ENCODE results near the gene NAMPT.
A peak's percentile ranks its signal among the peaks of the same experiment; 100 is the strongest.

NAMPT gene

DNA sequence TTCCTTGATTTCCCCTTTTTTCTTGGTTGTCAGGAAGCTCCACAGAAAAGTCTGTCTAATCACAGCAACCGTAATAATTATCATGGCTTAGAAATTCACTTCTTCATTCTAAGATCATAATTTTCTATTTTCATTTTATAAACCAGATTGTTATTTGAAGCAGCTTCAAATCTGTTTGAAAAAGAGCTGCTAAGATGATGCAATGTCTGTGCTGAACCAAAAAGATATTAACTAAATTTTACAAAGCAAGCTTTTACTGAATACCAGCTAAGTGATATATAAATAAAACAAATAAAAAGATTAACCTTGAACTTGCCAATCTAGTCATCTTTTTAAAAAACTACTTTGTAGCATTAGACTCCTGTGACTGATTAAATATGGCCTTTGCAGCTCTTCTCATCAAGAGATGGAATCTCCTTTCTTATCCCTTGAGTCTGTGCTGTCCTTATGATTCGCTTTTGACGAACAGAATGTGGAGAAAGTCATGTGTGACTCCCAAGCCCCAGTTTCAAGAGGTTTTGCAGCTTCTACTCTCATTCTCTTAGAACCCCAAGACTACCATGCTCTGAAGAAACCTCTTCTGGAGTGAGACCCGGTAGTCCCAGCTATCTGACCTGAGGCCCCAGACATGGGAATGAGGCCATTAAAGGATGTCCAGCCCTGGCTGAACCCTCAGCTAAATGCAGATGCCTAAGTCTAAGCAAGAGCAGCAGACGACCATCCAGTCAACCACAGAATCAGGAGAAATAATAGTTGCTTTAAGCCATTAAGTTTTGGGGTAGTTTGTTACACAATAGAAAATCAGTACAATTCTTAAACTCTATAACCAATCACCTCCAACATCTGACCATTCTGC, 14.4 kb downstream of the NAMPT start:
- DNase-seq, result no peak

DNA sequence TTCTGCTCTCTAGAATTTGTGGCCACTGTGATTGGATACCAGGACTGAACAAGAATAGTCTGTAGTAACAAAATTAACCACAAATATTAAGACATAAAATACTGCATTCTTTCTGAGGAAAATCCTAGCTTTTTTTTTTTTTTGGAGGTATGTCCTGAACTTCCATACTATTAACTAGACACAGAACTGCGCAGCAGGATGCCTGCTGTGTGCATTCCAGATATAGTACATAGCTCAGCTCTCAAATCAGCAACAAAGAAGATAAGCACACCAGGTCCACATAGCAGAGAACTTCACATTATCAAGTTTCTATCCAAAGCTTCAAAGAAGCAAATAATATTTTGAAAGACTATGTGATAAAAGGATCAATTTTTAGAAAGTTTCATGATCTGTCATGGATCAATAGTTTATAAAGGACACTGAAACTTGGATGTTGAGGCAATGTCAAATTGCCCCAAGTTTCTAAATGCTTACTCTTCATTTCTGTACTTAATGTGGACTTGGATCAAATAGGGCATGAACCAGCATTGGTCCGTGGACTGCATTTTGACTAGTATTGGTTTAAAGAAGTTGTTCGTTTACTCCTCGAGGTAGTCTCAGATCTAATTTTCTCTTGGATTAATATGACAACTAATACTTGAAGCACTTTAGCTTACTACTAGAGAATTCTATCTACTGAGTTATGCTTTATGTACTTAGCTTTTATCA, 15.4 kb downstream of the NAMPT start:
- no peak for DNase-seq

DNA sequence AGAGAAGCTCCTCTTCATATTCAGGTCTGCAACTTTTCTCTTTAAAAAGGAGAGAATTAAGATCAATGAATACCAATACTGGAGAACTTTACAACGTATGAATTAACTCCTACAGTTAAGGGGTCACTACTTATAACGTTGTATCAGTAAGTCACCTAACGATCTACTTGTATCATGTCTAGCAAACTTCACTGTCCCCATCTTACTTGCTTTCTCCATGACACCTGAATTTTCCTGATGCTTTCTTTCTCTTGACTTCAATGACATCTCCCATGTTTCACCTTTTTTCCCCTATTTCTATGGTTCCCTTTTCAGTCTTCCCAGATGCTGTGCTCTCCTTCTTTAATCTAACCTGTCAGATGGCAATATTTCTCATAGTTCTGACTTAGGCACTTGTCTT, 19.6 kb downstream of the NAMPT start:
- DNase-seq, result no peak

DNA sequence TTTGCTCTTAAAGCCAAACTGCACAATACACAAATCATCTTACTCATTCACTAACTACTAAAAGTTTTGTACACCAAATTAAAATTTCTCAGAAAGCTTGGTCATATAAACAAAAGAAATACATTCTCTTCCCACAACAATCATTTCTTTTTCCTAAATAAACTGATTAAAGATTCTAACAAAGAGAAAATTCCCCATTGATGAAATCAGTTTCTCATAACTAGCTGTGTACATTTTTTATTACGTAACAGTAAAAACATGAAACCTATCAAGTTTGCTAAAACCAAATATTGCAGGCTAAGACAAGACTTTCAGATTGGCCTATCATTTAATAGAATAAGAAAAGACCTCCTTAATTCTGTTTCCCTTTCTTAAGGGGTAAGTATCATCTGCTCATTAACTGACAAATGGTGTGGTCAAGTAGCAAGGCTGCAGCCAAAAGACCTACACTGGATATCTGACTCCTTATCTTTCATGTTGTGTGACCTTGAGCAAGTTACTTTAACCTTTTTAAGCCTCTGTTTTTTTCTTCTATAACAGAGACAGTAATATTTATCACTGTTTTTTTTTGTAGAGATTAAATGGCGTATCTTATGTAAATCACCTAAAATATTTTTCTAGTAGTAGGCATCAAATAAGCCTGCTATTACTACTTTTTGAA, 22.4 kb downstream of the NAMPT start:
- no peak for DNase-seq

DNA sequence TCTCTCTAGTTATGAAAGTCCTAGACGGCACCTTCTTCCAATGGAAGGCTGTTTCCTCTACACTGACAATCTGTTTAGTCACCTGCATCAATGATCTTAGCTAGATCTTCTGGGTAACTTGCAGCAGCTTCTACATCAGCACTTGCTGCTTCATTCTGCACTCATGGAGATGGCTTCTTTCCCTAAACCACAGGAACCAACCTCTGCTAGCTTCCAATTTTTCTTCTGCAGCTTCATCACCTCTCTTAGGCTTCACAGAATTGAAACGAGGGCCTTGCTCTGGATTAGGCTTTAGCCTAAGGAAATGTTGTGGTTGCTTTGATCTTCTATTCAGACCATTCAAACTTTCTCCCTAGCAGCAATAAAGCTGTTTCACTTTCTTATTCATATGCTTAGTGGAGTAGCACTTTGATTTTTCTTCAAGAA, 24.6 kb downstream of the NAMPT start:
- DNase-seq, result no peak

DNA sequence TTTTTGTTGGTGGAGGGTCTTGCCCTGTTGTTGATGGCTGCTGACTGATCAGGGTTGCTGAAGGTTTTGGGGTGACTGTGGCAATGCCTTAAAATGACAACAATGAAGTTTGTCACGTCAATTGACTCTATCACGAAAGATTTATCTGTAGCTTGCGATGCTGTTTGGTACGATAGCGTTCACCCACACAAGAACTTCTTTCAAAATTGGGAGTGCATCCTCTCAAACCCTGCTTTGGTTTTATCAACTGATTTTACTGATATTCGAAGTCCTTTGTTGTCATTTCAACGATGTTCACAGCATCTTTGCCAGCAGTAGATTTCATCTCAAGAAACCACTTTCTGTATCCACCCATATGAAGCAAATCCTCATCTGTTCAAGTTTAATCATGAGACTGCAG, 26.0 kb downstream of the NAMPT start:
- DNase-seq, result no peak

DNA sequence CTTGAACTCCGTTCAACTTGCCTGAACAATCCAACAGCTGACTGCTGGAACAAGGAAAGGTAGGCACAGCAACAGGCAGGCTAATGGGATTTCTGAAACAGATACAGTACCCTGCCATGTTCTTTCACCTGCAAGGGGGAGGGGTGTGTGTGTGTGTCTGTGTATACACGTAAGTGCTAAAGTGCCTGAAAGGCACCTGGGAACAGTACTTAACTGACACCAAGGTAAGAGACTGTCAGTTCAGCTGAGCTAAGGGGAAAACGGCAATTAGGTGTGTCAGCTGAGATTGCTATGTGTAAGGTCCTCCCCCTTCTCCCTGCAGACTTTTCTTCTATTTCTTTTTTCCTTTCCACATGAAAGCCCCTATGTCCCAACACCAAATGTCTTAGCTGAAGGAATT, 27.0 kb downstream of the NAMPT start:
- peak; percentile 10 for DNase-seq

DNA sequence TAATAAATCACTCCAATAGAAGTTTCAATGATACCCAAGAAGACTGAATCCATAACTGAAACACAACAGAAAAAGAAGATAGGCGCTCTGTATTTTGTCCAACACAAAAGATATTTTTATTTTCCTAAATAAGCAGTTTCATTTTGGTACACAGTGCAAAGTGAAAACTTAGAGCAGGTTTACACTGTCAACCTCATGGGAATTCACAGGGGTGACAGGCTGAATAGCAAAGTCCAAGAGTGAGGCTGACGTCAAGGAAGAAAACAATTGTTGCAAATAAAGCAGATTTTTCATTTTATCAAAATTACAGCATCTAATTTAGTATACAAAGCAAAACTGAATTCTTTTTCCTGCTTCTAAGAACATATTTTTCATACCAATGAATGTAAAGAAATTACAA, 28.6 kb downstream of the NAMPT start:
- DNase-seq, result no peak

DNA sequence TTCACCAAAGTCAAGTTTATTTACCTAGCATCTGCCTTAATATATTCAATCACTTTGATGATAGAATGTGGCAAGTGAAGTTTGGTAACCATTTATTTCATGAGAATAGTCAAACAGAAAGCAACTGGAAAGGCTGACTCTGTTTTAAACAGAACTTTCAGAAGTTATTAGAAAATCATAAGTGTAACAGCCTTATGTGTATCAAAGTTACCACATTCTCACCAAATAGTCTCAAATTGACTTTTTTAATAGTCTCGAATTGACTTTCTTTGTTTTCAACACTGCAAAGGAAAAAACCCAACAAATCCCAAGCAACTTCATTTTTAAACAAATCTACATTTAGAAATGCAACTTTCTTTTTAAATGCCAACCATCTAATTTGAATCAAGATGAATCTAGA, 29.5 kb downstream of the NAMPT start:
- DNase-seq, result no peak

DNA sequence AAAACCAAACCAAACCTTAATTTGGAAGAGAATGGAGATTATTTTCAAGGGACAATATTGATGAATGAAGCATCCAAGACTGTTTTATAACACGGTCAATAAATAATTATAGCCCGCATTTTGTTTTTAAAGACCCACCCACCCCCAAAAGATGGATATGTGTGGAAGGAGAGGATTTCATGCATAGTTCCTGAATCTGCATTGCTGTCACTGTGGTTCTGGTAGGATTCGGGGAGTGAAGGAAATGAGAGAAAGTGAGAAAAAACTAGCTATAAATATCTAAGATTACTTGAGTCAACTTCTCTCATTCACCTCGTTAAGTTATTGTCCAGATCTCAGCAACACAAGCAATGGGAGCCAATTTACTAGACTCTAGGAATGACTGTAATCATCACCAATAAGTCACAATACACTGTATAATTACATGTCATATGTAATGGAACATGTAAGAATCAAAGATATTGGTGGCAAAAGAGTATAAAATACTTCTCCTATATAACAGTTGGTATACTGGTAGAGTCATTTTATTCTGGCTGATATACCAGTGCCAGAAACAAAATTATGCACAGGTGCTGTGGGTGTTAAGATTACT, 30.2 kb downstream of the NAMPT start:
- DNase-seq, result no peak

DNA sequence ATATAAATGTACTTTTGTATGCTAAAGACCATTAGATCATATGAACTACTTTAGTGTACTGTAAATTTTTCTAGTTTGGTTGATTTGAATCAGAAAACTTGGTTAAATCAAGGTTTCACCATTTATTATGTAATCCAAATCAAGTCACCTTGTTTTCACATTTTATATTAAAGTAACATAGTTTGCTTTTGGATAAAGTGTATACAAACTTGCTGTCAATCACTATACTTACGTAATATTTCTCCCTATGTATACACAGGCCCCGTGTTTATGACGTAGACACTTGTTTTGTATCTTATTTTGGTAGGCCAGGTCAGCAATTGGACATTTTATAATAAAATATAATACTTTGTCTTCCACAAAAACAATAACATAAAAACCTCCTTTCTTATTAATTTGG, 32.2 kb downstream of the NAMPT start:
- no peak for DNase-seq

DNA sequence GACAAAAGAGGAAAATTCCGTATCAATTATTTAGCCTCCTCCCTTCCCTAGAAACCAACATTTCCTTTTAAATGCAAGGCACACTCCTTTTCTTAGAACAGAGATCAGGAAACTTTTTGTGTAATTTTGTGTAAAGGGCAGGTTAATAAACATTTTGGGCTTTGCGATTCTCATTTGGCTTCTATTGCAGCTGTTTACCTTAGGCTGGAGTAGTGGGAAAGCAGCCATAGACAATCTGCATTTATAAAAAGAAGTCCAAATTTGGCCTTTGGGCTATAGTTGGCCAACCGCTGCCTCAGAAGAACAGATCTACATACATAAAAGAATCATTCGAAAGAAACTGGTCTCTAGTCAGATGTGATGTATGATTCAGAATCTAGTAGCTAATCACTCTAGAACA, 35.3 kb downstream of the NAMPT start:
- DNase-seq, result no peak

DNA sequence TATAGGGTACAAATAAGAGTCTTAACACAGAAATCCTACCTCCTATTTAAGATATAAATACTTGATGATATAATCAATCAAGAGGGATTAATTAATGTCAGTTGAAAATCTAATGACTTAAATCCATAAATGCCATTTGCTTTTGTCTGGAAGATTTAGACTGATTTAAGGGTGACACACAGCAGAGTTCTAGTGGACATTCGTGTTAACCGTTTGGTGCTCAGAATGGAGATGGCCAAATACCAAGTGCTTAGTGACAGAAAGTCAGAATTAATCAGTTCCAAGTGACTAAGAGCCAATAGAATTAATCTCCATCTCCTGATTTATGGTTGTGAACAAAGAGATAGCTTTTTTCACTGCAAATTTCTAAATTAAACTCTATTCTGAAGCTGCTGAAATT, 36.2 kb downstream of the NAMPT start:
- no peak for DNase-seq

DNA sequence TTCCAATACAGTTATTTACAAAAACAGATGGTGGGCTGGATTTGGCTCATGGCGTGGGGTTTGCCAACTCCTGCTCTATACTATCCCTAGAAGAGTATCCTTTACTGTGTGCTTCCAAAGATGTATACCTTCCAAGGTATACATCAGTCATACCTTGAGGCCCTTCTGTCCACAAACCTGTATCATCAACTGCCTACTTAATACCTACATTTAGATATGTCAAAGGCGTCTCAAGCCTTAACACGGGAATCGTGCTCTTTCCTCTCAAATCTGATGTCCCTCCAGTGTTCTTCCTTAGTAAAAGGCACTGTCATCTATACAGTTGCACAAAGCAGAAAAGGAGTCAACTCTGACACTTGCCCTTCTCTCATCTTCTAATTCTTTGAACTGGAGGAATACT, 36.9 kb downstream of the NAMPT start:
- no peak for DNase-seq

DNA sequence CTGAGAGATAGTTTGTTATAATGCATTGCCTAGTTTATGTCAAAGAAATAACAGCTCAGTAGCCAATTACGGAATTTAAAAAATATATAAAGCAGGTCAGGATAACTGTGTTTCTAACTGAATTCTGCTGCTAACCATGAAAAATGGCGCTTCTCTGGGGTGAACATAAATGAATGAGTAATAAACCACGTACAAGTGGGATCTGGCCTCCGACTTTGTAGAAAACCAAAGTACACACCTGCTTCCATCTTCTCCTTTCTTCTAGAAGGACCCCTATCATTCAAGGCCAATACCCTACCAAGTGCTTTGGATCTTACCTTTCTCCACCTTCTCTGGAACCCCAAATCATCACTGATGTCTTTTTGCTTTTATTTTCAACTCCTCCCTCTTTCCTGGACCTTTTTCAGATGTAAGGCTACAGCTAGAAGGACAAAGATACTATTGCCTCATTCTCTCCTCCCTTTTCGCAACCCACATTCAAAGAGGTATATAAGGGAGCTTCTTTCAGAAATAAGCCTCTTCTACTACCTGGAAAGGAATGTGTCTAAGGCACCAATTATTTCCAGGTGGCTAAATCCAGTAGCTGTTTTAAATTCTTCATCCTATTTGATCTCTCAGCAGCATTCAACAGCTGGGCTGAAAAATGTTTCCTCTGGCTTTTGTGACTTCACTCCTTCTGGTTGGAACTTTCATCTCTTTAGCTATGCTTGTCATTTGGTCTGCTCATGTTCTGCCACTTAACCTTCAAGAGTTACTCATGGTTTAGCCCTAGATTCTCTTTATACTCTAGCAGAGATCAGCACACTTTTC, 37.7 kb downstream of the NAMPT start:
- no peak for DNase-seq

DNA sequence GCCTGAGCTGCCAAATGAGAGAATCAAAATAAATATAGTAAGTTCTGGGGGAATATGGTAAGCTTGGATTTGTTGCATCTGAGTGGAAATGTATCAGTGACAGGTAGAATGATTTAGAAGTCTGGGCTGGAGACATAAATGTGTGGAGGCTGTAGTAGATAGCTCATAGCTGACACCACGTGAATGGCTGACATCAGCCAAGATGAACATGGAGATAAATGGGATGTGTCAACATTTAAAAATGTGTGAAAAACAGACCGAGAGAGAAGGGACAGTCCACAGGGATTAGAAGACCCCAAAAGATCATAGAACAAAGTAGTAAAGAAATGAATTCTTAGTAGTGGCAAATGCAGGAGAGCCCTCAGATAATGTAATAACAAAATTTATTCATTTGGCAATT, 40.9 kb downstream of the NAMPT start:
- DNase-seq, result no peak

DNA sequence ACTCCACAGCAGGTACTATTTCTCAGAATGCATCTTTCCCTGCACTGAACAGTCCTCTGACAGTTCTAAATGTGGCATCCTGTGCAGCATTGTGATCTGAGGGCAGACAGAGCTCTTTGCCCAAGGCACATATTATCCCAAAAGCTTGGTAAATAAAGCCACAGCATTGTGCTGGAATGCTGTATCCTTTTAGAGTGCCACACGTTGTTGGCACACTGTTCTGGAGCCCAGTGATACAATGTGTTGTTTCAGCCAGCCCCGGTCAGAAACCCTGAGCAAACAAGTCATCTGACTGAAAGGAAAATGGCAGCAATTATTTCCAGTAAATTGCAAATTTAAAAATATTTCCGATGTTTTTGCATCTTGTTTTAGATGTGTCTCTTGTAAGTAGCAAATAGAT, 45.4 kb downstream of the NAMPT start:
- DNase-seq, result no peak

DNA sequence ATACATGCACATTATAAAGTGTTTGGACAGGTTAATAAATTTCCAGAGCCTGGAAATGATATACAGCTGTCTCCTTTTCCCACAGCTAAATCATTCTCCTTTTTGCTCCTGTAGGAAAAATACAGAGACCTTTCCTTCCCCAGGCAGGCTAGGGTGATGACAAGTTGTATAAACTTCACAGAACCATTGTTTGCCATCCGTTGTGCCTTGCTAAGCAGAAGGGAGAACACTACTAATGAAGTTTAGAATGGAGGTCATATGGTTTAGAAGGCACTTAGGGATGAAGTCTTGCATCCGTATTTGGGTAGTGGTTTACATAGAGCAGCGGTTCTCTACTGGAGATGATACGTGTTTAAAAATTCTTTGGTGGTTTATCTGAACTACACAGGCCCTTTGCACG, 46.0 kb downstream of the NAMPT start:
- no peak for DNase-seq

DNA sequence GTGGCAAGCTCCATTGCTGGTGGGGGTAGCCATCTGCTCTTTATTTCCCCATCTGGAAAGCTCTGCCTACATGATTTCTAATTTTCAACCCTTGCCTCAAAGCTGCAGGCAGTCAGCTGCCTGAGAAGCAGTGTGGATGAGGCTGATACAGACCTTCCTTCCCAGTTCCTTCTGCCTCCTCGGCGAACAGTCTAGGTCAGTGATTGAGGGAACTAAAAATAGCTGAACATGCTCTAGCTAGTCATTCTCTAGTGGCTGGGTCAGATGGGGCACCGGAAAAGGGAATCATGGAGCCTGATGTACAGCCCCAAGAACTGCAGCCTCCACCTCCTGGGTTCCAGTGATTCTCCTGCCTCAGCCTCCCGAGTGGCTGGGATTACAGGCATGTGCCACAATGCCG, 48.7 kb downstream of the NAMPT start:
- no peak for DNase-seq

DNA sequence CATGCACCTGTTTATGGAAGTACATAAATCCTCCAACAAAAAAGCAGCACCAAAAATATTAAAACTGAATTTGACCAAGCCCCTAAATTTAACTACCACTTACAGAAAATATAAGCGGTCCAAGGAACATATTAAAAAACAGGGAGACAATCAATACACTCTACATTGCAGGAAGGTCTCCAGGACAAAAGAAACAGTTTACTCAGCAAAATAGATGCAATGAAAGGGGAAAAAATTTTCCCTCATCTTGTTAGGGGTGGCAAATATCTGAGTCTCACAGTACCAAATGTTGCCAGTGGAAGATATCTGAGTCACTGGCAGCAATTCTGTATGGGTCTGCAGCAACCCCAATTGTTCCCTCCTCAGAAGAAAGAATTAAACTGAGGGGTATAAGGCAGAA, 50.4 kb downstream of the NAMPT start:
- no peak for DNase-seq

DNA sequence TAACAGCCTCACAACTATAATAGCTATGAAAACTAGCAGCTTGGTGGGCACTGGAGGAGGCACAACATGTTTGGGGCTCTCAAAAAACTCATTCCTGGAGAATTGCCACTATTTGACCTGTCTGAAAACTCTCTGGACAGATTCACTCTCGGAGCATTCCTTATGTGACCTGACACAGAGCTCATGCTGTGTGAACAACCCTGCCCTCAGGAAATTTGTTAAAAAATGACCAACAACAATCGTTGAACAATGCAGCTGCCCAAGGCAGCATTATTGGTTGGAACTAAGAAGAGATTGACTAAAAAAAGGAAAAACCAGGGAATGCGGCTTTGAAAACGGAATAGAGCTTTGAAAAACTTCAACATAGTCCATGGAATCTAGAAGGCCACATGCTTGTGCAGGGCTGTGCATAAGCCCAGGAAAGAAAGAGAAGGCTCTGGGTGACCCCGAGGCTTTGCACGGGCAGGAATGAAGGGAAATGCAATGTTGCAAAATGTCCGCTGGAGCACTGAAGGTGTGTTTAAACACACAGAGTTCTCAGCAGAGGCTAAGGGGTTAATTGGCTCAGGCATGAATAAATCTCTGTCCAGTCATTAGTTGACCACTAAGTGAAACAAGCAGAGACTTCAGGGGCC, 52.8 kb downstream of the NAMPT start:
- no peak for DNase-seq

DNA sequence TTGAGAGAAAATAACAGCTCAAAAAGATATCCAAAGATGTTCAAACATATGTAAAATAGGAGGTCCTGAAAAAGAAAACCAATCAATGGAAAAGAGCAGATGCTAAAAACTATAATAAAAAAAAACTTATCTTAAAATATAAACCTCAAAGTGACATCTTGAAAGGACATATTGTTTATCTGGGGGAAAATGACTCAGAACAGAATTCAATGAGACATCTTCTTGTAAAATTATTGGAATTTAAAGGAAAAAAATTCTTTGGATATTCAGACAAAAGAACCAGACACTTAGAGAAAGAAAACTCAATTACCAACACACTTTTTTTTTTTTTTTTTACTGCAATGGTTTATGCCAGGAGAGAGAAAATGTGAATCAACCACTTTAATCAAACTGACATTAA, 58.9 kb downstream of the NAMPT start:
- no peak for DNase-seq
